G401.6 (cell line): Measurements from ENCODE around the gene TENT4A.

ENCODE experiments used
- FAIRE-seq: peaks from 2 replicates; lab custom pipeline; 2012; peaks lifted over from hg19 to GRCh38; lab: Jason Lieb, UNC

TENT4A gene

GRCh38 chr5:6718161-6718681 lies 5.0 kb downstream of the TENT4A start:
- FAIRE-seq: no peak

GRCh38 chr5:6718718-6719117 lies 5.5 kb downstream of the TENT4A start:
- FAIRE-seq: no peak

- FAIRE-seq: no peak
These were observed 6.2 kb downstream of the TENT4A start for GRCh38 chr5:6719417-6719816.

- FAIRE-seq: no peak
These were observed 6.8 kb downstream of the TENT4A start for GRCh38 chr5:6719896-6720560.

- FAIRE-seq: no peak
These were observed 7.3 kb downstream of the TENT4A start for GRCh38 chr5:6720561-6720921.

- no peak for FAIRE-seq
These were observed 8.2 kb downstream of the TENT4A start for GRCh38 chr5:6721442-6721841.

GRCh38 chr5:6722015-6722414 lies 8.8 kb downstream of the TENT4A start:
- FAIRE-seq: no peak

- FAIRE-seq: no peak
These were observed 10.0 kb downstream of the TENT4A start for GRCh38 chr5:6723122-6723815.

GRCh38 chr5:6723816-6724300 lies 10.6 kb downstream of the TENT4A start:
- FAIRE-seq: no peak

- no peak for FAIRE-seq
These were observed 11.2 kb downstream of the TENT4A start for GRCh38 chr5:6724321-6724929.

- FAIRE-seq: no peak
These were observed 12.2 kb downstream of the TENT4A start for GRCh38 chr5:6725421-6725820.

- FAIRE-seq: no peak
These were observed 12.8 kb downstream of the TENT4A start for GRCh38 chr5:6726006-6726405.

- no peak for FAIRE-seq
These were observed 14.0 kb downstream of the TENT4A start for GRCh38 chr5:6727231-6727630.

- FAIRE-seq: no peak
These were observed 15.0 kb downstream of the TENT4A start for GRCh38 chr5:6728011-6728794.

GRCh38 chr5:6728795-6729183 lies 15.6 kb downstream of the TENT4A start:
- no peak for FAIRE-seq

- no peak for FAIRE-seq
These were observed 16.4 kb downstream of the TENT4A start for GRCh38 chr5:6729386-6730310.

- no peak for FAIRE-seq
These were observed 17.2 kb downstream of the TENT4A start for GRCh38 chr5:6730407-6730806.

GRCh38 chr5:6730807-6731206 lies 17.6 kb downstream of the TENT4A start:
- FAIRE-seq: no peak

- FAIRE-seq: no peak
These were observed 18.4 kb downstream of the TENT4A start for GRCh38 chr5:6731465-6732237.

GRCh38 chr5:6732634-6733410 lies 19.6 kb downstream of the TENT4A start:
- no peak for FAIRE-seq
